Body of pancreas (tissue), 4 donors: ENCODE results near the gene CES3. TPM values are rescaled to one million over a fixed set of nuclear protein-coding genes. Genes with fewer than 3 reads are reported as not detected.
"Not testable (repeated sequence)": the region's sequence is repeated elsewhere in the genome, so short reads cannot be mapped to it uniquely, and the experiment has no call there.

Experiments
- ATAC-seq: fragments of 150-250 bp; one replicate; pipeline ENCODE4 v1.9.1; 2016
- DNase-seq, 4 donors: peaks; one replicate each; pipeline ENCODE4 v3.0.0-alpha.2; 2019
- H3K27ac ChIP-seq, 4 donors: fragments of 200-600 bp; sonication (generic); 1 replicate in 3 of 4; 2 replicates in 1 of 4; pipeline versions ENCODE4 v1.5.1 to v1.6.1; 2016 to 2019; ENCODE audit warnings: mild to moderate bottlenecking in 1 of 4, mixed read lengths in 1 of 4, moderate library complexity in 1 of 4
- H3K27me3 ChIP-seq, 2 donors: fragments of 200-600 bp; sonication (generic); one replicate each; pipeline ENCODE4 v1.6.0; 2016; ENCODE audit warnings: mild to moderate bottlenecking in 1 of 2
- H3K36me3 ChIP-seq, 2 donors: fragments of 200-600 bp; sonication (generic); replicated peaks in 1 of 2; 2 replicates each; pipeline ENCODE4 v1.5.1; 2016; ENCODE audit warnings: low read depth in 2 of 2; ENCODE audit not compliant: insufficient read depth in 1 of 2
- H3K4me1 ChIP-seq: fragments of 200-600 bp; sonication (generic); one replicate; pipeline ENCODE4 v1.6.0; 2016
- H3K4me3 ChIP-seq, 2 donors: fragments of 200-600 bp; sonication (generic); 1 replicate in 1 of 2; 2 replicates in 1 of 2; pipeline ENCODE4 v1.5.1; 2016 to 2019
- H3K9me3 ChIP-seq, 3 donors: fragments of 200-600 bp; sonication (generic); 1 replicate in 2 of 3; 2 replicates in 1 of 3; pipeline ENCODE4 v1.5.1; 2016
- POLR2A ChIP-seq, 3 donors: fragments of 450-650 bp; IDR thresholded peaks; one replicate each; pipeline ENCODE4 v1.6.1; 2016; ENCODE audit warnings: antibody characterized with exemption in 3 of 3, mild to moderate bottlenecking in 2 of 3
- WGBS, 2 donors: methylation state at CpG; one replicate each; pipeline ENCODE4 v1.1.5; 2017; 5-methylcytosine and 5-hydroxymethylcytosine counted together
- intact Hi-C: fragments of 100-400 bp; cut with DNase I; formaldehyde crosslinking; loops from one replicate; pipeline ENCODE4 v1.15.1; 2023
- total RNA-seq, 2 donors: library from RNA; depleted of rRNA; stranded (reverse); fragments of >200 nt; gene quantifications; one replicate each; pipeline ENCODE4 v1.1.0, GENCODE V29; 2016
- TF ChIP-seq, protein P1 (sequence below), 7 experiments: fragments of 450-650 bp in 4 of 7; fragments of 200-600 bp in 3 of 7; sonication (generic) in 3 of 7; IDR thresholded peaks; one replicate each; pipeline ENCODE4 v1.5.1; 2016 to 2019; ENCODE audit warnings: antibody characterized with exemption in 7 of 7

The CES3 gene
- total RNA-seq, 2 donors from 2014 or later = 5.2 to 5.6 TPM

DNA sequence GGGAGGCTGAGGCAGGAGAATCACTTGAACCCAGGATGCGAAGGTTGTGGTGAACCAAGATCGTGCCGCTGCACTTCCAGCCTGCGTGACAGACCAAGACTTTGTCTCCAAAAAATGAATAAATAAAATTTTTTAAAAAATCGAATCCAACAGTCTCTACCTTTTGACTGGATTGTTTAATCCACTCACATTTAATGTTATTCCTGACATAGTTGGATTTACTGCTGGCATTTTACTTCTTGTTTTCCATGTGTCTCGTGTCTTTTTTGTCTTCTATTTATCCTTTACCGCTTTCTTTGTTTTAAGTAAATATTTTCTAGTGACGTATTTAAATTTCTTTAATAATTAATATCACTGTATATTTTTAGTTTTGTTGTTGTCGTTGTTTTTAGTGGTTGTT is 22.0 kb downstream of the CES3 start:
- peaks cover under 1% of the 10 kb centered on the region for H3K4me1 ChIP-seq
- H3K9me3 ChIP-seq = no peaks in the 10 kb centered on the region
- H3K27ac ChIP-seq = no peak overlapping the region
- intact Hi-C loops = no loop called here
- WGBS, 2 donors = 77 to 85% methylated on average over 9 of the region's 9 CpGs
- ATAC-seq (no peak), DNase-seq (no peak)
- TF ChIP-seq POLR2A (IDR thresholded peaks at IDR 0.05) = no peak
- TF ChIP-seq, protein P1, sequence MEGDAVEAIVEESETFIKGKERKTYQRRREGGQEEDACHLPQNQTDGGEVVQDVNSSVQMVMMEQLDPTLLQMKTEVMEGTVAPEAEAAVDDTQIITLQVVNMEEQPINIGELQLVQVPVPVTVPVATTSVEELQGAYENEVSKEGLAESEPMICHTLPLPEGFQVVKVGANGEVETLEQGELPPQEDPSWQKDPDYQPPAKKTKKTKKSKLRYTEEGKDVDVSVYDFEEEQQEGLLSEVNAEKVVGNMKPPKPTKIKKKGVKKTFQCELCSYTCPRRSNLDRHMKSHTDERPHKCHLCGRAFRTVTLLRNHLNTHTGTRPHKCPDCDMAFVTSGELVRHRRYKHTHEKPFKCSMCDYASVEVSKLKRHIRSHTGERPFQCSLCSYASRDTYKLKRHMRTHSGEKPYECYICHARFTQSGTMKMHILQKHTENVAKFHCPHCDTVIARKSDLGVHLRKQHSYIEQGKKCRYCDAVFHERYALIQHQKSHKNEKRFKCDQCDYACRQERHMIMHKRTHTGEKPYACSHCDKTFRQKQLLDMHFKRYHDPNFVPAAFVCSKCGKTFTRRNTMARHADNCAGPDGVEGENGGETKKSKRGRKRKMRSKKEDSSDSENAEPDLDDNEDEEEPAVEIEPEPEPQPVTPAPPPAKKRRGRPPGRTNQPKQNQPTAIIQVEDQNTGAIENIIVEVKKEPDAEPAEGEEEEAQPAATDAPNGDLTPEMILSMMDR (IDR thresholded peaks at IDR 0.05) = no peak
- no peaks in the 10 kb centered on the region for H3K27me3 ChIP-seq
- no peaks in the 10 kb centered on the region for H3K36me3 ChIP-seq
- H3K4me3 ChIP-seq = no peak overlapping the region

DNA sequence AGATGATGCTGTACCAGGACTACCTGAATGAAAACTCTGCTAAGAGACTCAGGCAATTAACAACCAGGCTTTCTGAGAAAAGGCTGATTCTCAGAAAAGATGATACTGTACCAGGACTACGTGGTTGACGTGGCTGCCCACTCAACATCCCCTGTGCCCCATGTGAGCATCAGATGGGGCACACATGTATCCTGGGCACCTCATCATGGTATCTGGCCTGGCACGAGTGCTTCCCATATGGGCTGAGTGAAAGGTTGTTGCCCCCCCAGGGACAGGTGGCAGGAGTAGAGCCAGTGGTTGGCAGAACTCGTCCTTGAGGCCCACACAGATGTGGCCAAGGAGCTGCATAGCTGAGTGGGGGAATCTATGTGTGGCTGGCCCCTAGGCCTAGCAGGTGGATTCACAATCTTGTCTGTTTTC is 23.8 kb downstream of the CES3 start:
- Histone ChIP-seq H3K27ac (no peak overlapping the region), H3K4me1 (peaks cover 10% of the 10 kb centered on the region), H3K36me3 (no peaks in the 10 kb centered on the region), H3K4me3 (no peak overlapping the region), H3K9me3 (no peaks in the 10 kb centered on the region), H3K27me3 (no peaks in the 10 kb centered on the region)
- DNase-seq = no peak
- TF ChIP-seq, protein P1 (IDR thresholded peaks at IDR 0.05) = no peak
- TF ChIP-seq POLR2A (IDR thresholded peaks at IDR 0.05) = no peak
- no peak for ATAC-seq
- intact Hi-C loops = no loop called here
- WGBS, 2 donors = 87 to 88% methylated on average over 2 to 4 of the region's 4 CpGs

DNA sequence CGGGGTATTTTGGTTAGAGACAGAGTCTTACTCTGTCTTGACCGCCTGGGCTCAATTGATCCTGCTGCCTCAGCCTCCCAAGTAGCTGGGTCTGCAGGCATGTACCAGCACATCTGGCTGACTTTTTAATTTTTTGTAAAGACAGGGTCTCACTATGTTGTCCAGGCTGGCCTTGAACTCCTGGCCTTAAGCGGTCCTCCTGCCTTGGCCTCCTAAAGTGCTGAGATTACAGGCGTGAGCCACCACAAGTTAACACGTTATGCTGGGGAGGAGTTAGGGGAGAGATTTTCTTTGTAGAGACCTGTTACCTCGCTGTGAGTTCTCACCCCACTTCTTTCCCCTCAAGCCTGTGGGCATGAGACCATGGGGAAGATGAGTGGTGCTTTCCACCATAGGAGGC is 25.5 kb downstream of the CES3 start:
- WGBS, 2 donors = 87 to 95% methylated on average over 3 to 6 of the region's 6 CpGs
- no peaks in the 10 kb centered on the region for H3K27me3 ChIP-seq
- no peak overlapping the region for H3K27ac ChIP-seq
- H3K36me3 ChIP-seq = no peaks in the 10 kb centered on the region
- ATAC-seq (no peak), DNase-seq (no peak)
- intact Hi-C loops = no loop called here
- H3K4me3 ChIP-seq = no peak overlapping the region
- TF ChIP-seq, protein P1 (IDR thresholded peaks at IDR 0.05) = no peak
- TF ChIP-seq POLR2A (IDR thresholded peaks at IDR 0.05) = no peak
- H3K9me3 ChIP-seq = no peaks in the 10 kb centered on the region
- H3K4me1 ChIP-seq = peaks cover 10% of the 10 kb centered on the region

DNA sequence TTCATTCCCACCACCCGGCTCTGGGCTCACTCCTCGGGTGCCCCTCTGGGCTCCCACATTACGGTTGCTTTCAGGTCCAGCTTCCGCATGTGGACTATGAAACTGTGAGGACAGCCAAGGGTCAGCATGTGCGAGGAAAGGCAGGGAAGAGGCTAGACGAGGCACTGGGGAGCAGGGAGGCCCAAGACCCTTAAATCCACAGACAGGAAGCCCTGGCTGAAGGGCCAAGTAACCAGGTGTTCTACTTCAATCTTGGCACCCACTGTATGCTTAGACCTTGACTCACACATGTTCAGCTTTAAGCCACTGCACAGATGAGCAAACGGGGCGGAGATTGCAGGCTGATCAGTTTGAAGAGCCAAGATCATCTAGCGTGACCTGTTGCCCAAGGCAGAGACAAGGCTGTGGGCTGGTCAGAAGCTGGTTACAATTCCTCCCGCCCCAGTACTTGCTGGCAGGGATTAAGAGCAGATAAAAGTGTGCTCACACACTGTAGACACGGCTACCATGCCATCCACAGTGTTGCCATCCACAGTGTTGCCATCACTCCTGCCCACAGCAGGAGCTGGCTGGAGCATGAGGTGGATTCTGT is 27.2 kb downstream of the CES3 start, which contains the start of gene CES4A:
CES4A (plus strand) TSS at position 393 of the 592 bp plus-strand sequence; CDS start at position 577, 184 bp downstream.
- Histone ChIP-seq H3K4me1 (peaks cover 10% of the 10 kb centered on the region), H3K9me3 (no peaks in the 10 kb centered on the region), H3K4me3 (no peak within 1 kb of the TSS), H3K27me3 (no peaks in the 10 kb centered on the region), H3K36me3 (no peaks in the 10 kb centered on the region), H3K27ac (peak within 1 kb of the TSS in 1 of 4 donors; percentile 18)
- ATAC-seq (peak; percentile 65), DNase-seq (peak in 2 of 4 donors; percentile 49 to 60)
- 62 to 66% methylated on average over 8 to 11 of the region's 11 CpGs for WGBS, 2 donors
- intact Hi-C loops = no loop called here
- no peak for TF ChIP-seq POLR2A (IDR thresholded peaks at IDR 0.05)
- TF ChIP-seq, protein P1 (IDR thresholded peaks at IDR 0.05) = no peak

DNA sequence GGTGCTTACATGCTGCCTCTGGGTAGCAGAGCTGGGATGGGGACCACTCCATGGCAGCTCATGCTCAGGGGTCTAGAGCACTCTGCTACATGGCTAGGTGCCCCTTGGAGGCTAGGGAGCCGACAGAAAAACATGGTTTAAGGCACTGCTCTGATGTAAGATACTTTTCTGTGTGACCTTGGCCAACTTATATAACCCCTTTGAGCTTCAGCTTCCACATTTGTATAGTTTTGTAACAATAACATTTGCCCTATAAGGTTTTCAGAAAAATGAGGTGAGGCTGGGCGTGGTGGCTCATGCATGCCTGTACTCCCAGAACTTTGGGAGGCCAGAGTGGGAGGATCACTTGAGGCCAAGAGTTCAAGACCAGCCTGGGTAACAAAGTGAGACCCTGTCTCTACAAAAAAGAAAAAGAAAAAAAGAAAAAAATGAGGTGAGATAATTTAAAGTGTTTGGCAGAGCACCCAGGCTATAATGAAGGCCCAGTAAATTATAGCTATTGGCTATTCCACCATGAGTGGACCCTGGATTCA is 30.5 kb downstream of the CES3 start:
- ATAC-seq = no peak
- Histone ChIP-seq H3K27ac (no peak overlapping the region), H3K9me3 (no peaks in the 10 kb centered on the region), H3K36me3 (no peaks in the 10 kb centered on the region), H3K4me1 (peaks cover 23% of the 10 kb centered on the region), H3K27me3 (no peaks in the 10 kb centered on the region), H3K4me3 (no peak overlapping the region)
- TF ChIP-seq, protein P1 (IDR thresholded peaks at IDR 0.05) = no peak
- no peak for TF ChIP-seq POLR2A (IDR thresholded peaks at IDR 0.05)
- WGBS, 2 donors = 72 to 81% methylated on average over 2 of the region's 2 CpGs
- DNase-seq = no peak
- intact Hi-C loops = no loop called here

DNA sequence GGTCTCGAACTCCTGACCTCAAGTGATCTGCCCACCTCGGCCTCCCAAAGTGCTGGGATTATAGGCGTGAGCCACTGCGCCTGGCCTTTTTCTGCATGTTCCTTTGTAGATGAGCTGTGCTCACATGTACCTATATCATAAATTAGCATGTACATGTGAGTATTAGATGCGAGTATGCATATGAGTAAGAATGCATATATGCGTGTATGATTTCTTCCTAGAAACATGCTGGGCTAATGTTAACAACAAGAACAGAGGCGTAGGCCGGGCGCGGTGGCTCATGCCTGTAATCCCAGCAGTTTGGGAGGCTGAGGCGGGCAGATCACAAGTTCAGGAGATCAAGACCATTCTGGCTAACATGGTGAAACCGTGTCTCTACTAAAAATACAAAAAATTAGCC is 32.5 kb downstream of the CES3 start:
- H3K27me3 ChIP-seq, ATAC-seq, H3K4me3 ChIP-seq, H3K36me3 ChIP-seq, H3K27ac ChIP-seq, DNase-seq, intact Hi-C loops, H3K9me3 ChIP-seq: not testable (repeated sequence)
- 88 to 89% methylated on average over 12 of the region's 12 CpGs for WGBS, 2 donors
- peaks cover 35% of the 10 kb centered on the region for H3K4me1 ChIP-seq
